ENCODE data around the gene TEKT1. TPM values are rescaled to one million over a fixed set of nuclear protein-coding genes. Genes with fewer than 3 reads are reported as not detected.
"Not testable (repeated sequence)": the region's sequence is repeated elsewhere in the genome, so short reads cannot be mapped to it uniquely, and the experiment has no call there.

TEKT1 gene
- polyA plus RNA-seq, 2 donors = not detected

DNA sequence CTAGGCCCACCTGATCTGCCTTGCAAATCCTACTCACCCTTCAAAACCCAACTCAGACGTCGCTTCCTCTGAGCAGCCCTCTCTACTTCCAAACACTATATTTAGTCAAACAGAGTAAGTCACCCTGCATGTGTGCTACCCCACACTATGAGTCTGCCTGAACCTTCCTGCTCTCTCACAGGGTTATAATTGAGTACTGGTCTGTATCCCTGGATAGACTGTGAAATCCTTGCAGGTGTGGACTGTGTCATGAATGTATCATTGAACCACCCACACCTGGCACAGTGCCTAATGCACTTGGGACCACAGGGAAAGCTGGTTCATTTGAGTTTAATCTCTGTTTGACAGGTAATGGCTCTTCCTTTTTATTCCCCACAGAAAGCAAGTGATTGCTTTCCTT is 52.1 kb downstream of the TEKT1 start:
- H3K9me3 ChIP-seq (ENCODE audit: control insufficient read depth in 2 of 2, insufficient read depth in 1 of 2, low read depth in 1 of 2, low read length in 1 of 2) = peaks cover 0 to 6% of the 10 kb centered on the region in 2 donors
- no peak overlapping the region for H3K4me3 ChIP-seq (ENCODE audit: low read depth in 1 of 2, low read length in 2 of 2)
- H3K27ac ChIP-seq (ENCODE audit: low read depth in 2 of 2, low read length in 1 of 2) = no peak overlapping the region
- H3K27me3 ChIP-seq (ENCODE audit: control insufficient read depth in 1 of 2, insufficient read depth in 2 of 2, low read length in 2 of 2) = no peaks in the 10 kb centered on the region
- no peaks in the 10 kb centered on the region for H3K4me1 ChIP-seq (ENCODE audit: control insufficient read depth in 2 of 2, insufficient read depth in 2 of 2, low read length in 1 of 2)
- WGBS, 2 donors = 69 to 74% methylated on average over 2 of the region's 2 CpGs
- H3K36me3 ChIP-seq (ENCODE audit: control insufficient read depth in 2 of 2, insufficient read depth in 2 of 2, low read length in 1 of 2) = no peaks in the 10 kb centered on the region

DNA sequence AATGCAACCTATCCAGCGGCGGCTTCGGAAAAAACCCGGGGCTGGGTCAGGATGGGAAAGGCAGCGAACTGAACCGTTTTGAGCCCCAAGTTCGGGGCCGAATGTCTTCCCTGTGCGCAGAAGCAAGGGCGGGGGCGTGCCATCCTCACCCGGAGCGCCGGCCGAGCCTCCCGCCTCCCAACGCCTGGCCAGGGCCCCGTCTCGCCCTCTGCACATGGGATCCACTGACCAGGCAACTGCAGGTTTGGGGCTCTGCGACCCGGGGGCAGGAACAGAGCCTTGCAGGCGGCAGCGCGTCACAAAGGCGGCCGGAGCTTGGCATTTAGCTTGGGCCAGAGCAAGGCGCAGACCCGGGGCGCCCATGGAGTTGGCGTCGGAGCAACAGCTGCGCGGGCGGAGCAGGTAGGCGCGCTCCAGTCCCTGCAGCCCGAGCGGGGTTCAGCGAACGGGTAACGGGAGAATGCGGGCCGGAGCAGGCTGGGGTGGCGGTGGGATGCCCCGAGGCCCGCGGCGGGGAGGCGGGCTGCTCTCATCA is 55.6 kb downstream of the TEKT1 start, which contains the start of gene FBXO39:
FBXO39 (plus strand) TSS at position 345 of the 535 bp plus-strand sequence. CDS start 3,654 bp downstream, outside the sequence.
- Histone ChIP-seq H3K36me3 (ENCODE audit: control insufficient read depth in 2 of 2, insufficient read depth in 2 of 2, low read length in 1 of 2) (peaks cover 1 to 7% of the 10 kb centered on the region in 2 donors), H3K4me1 (ENCODE audit: control insufficient read depth in 2 of 2, insufficient read depth in 2 of 2, low read length in 1 of 2) (no peaks in the 10 kb centered on the region), H3K27ac (ENCODE audit: low read depth in 2 of 2, low read length in 1 of 2) (no peak within 1 kb of the TSS), H3K27me3 (ENCODE audit: control insufficient read depth in 1 of 2, insufficient read depth in 2 of 2, low read length in 2 of 2) (no peaks in the 10 kb centered on the region), H3K4me3 (ENCODE audit: low read depth in 1 of 2, low read length in 2 of 2) (peak within 1 kb of the TSS in 1 of 2 donors; percentile 14), H3K9me3 (ENCODE audit: control insufficient read depth in 2 of 2, insufficient read depth in 1 of 2, low read depth in 1 of 2, low read length in 1 of 2) (peaks cover 0 to 8% of the 10 kb centered on the region in 2 donors)
- WGBS, 2 donors = 3 to 6% methylated on average over 49 of the region's 49 CpGs

DNA sequence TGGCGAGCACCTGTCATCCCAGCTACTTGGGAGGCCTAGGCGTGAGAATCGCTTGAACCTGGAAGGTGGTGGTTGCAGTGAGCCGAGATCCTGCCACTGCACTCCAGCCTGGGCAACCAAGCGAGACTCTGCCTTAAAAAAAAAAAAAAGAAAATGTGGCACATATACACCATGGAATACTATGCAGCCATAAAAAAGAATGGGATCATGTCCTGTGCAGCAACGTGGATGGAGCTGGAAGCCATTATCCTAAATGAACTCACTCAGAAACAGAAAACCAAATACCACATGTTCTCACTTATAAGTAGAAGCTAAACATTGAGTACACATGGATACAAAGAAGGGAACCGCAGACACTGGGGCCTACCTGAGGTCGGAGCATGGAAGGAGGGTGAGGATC is 56.6 kb downstream of the TEKT1 start:
- not testable (repeated sequence) for H3K4me1 ChIP-seq (ENCODE audit: control insufficient read depth in 2 of 2, insufficient read depth in 2 of 2, low read length in 1 of 2); H3K4me3 ChIP-seq (ENCODE audit: low read depth in 1 of 2, low read length in 2 of 2); H3K27ac ChIP-seq (ENCODE audit: low read depth in 2 of 2, low read length in 1 of 2); H3K27me3 ChIP-seq (ENCODE audit: control insufficient read depth in 1 of 2, insufficient read depth in 2 of 2, low read length in 2 of 2); H3K9me3 ChIP-seq (ENCODE audit: control insufficient read depth in 2 of 2, insufficient read depth in 1 of 2, low read depth in 1 of 2, low read length in 1 of 2)
- peaks cover 6 to 13% of the 10 kb centered on the region in 2 donors for H3K36me3 ChIP-seq (ENCODE audit: control insufficient read depth in 2 of 2, insufficient read depth in 2 of 2, low read length in 1 of 2)
- WGBS, 2 donors = 91 to 94% methylated on average over 8 of the region's 8 CpGs

DNA sequence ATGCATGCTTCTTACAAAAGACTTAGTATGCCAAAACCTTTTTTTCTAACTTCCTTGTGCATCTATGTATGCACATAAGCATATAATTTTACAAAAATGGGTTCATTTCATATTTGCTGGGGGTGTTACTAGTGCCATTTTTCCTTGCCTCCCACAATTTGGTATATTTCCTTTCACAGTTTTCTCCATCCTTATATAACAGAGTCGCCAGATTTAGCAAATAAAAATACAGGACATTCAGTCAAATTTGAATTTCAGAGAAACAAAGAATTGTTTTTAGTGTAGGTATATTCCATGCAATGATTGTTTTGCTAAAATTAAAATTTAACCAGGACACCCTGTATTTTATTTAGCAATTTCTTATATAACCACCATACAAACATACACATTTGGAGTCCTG is 59.5 kb downstream of the TEKT1 start:
- no peaks in the 10 kb centered on the region for H3K27me3 ChIP-seq (ENCODE audit: control insufficient read depth in 1 of 2, insufficient read depth in 2 of 2, low read length in 2 of 2)
- no peak overlapping the region for H3K4me3 ChIP-seq (ENCODE audit: low read depth in 1 of 2, low read length in 2 of 2)
- H3K9me3 ChIP-seq (ENCODE audit: control insufficient read depth in 2 of 2, insufficient read depth in 1 of 2, low read depth in 1 of 2, low read length in 1 of 2) = peaks cover 3 to 10% of the 10 kb centered on the region in 2 donors
- H3K36me3 ChIP-seq (ENCODE audit: control insufficient read depth in 2 of 2, insufficient read depth in 2 of 2, low read length in 1 of 2) = peaks cover 6 to 15% of the 10 kb centered on the region in 2 donors
- 87 to 93% methylated on average over 1 of the region's 1 CpG for WGBS, 2 donors
- H3K4me1 ChIP-seq (ENCODE audit: control insufficient read depth in 2 of 2, insufficient read depth in 2 of 2, low read length in 1 of 2) = no peaks in the 10 kb centered on the region
- no peak overlapping the region for H3K27ac ChIP-seq (ENCODE audit: low read depth in 2 of 2, low read length in 1 of 2)

DNA sequence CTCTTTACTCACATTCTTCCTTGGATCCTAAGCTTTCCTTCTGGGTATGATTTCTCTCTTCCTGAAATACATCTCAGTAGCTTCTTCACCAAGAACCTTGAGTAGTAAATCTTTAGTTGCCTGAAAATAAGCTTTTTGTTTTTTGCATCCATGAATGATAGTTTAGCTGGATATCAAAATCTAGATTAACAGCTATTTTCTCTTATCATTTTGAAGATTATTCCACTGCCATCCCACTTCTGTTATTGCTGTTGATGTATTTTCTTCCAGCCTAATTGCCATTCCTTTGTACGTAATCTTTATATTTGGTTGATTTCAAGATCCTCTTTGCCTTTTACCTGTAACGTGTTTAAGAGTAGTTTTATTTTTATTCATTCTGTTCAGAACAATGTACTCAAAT is 63.1 kb downstream of the TEKT1 start:
- 98% methylated on average over 2 of the region's 2 CpGs for WGBS, 2 donors
- H3K36me3 ChIP-seq (ENCODE audit: control insufficient read depth in 2 of 2, insufficient read depth in 2 of 2, low read length in 1 of 2) = peaks cover 15 to 27% of the 10 kb centered on the region in 2 donors
- H3K9me3 ChIP-seq (ENCODE audit: control insufficient read depth in 2 of 2, insufficient read depth in 1 of 2, low read depth in 1 of 2, low read length in 1 of 2) = peaks cover 3 to 4% of the 10 kb centered on the region in 2 donors
- H3K4me1 ChIP-seq (ENCODE audit: control insufficient read depth in 2 of 2, insufficient read depth in 2 of 2, low read length in 1 of 2) = no peaks in the 10 kb centered on the region
- H3K27ac ChIP-seq (ENCODE audit: low read depth in 2 of 2, low read length in 1 of 2) = no peak overlapping the region
- H3K27me3 ChIP-seq (ENCODE audit: control insufficient read depth in 1 of 2, insufficient read depth in 2 of 2, low read length in 2 of 2) = no peaks in the 10 kb centered on the region
- no peak overlapping the region for H3K4me3 ChIP-seq (ENCODE audit: low read depth in 1 of 2, low read length in 2 of 2)

DNA sequence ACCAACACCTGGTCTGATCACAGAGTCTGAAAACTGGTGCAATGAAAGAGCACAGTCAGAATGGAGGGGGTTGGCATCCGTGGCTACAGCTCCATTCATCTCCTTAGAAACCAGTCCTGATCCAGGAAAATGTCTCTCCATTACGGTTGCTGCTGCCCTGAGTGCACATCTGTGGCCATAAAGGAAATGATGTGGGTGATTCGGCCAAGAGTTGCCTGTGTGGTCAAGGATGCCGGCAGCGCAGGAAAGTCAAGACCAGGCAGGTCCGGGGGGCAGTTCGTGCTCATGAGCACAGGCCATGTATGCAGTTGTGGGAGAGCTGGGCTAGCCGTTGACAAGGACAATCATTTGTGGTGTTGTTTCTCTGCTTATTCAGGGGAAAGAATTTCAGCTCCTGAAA is 69.8 kb downstream of the TEKT1 start:
- WGBS, 2 donors = 86 to 87% methylated on average over 8 of the region's 8 CpGs
- Histone ChIP-seq H3K9me3 (ENCODE audit: control insufficient read depth in 2 of 2, insufficient read depth in 1 of 2, low read depth in 1 of 2, low read length in 1 of 2) (no peaks in the 10 kb centered on the region), H3K27me3 (ENCODE audit: control insufficient read depth in 1 of 2, insufficient read depth in 2 of 2, low read length in 2 of 2) (no peaks in the 10 kb centered on the region), H3K4me3 (ENCODE audit: low read depth in 1 of 2, low read length in 2 of 2) (no peak overlapping the region), H3K36me3 (ENCODE audit: control insufficient read depth in 2 of 2, insufficient read depth in 2 of 2, low read length in 1 of 2) (peaks cover 9 to 22% of the 10 kb centered on the region in 2 donors), H3K4me1 (ENCODE audit: control insufficient read depth in 2 of 2, insufficient read depth in 2 of 2, low read length in 1 of 2) (peaks cover 3 to 5% of the 10 kb centered on the region in 2 donors), H3K27ac (ENCODE audit: low read depth in 2 of 2, low read length in 1 of 2) (no peak overlapping the region)

DNA sequence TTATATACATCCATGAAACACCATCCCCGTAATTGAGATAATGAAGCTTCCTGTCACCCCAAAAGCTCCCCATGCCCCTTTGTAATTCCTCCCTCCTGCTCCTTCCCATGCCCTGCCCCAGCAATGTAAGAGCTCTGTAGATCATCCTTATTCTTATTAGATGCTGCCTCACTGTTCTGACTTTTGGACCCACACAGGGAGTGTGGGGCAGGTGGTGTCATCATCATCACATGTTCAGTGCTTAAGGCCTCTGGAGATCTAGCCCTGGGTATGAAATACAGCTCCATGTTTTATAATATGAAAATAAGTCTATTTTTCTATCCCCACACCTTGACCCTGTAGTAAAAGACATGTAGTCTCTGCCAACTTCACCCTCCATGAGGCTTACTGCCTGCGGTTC is 73.8 kb downstream of the TEKT1 start:
- Histone ChIP-seq H3K36me3 (ENCODE audit: control insufficient read depth in 2 of 2, insufficient read depth in 2 of 2, low read length in 1 of 2) (peaks cover 0 to 8% of the 10 kb centered on the region in 2 donors), H3K27me3 (ENCODE audit: control insufficient read depth in 1 of 2, insufficient read depth in 2 of 2, low read length in 2 of 2) (no peaks in the 10 kb centered on the region), H3K4me3 (ENCODE audit: low read depth in 1 of 2, low read length in 2 of 2) (no peak overlapping the region), H3K4me1 (ENCODE audit: control insufficient read depth in 2 of 2, insufficient read depth in 2 of 2, low read length in 1 of 2) (peaks cover 5 to 7% of the 10 kb centered on the region in 2 donors), H3K27ac (ENCODE audit: low read depth in 2 of 2, low read length in 1 of 2) (no peak overlapping the region), H3K9me3 (ENCODE audit: control insufficient read depth in 2 of 2, insufficient read depth in 1 of 2, low read depth in 1 of 2, low read length in 1 of 2) (no peaks in the 10 kb centered on the region)
- 95 to 97% methylated on average over 2 of the region's 2 CpGs for WGBS, 2 donors

DNA sequence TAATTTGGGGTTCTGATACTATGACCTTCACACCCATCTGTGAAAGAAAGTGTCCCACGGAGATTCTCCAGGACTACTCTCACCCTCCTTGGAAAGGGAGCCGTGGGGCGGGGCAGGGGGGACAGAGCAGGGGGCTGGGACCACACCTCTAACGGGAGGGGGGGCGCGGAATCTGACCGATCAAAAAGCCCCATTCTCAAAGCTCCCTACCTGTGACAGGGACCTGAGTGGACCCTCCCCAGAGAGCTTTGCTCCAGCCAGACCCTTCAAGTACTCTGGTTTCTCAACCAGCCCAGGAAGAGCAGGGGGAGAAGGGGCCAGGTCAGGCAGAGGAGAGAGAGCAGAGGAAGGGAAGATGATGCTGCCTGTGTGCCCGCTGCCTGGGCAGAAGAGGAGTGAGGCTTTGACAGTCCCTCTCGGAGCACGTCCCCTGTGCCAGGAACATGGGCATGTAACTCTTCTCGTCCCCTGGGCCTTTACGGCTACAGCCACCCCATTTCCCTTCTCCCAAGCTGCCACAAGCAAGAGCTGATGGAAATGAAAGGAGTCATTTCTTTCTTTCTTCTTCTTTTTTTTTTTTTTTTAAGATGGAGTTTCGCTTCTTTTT is 75.0 kb downstream of the TEKT1 start:
- Histone ChIP-seq H3K4me1 (ENCODE audit: control insufficient read depth in 2 of 2, insufficient read depth in 2 of 2, low read length in 1 of 2) (peaks cover 5 to 7% of the 10 kb centered on the region in 2 donors), H3K27me3 (ENCODE audit: control insufficient read depth in 1 of 2, insufficient read depth in 2 of 2, low read length in 2 of 2) (no peaks in the 10 kb centered on the region), H3K9me3 (ENCODE audit: control insufficient read depth in 2 of 2, insufficient read depth in 1 of 2, low read depth in 1 of 2, low read length in 1 of 2) (no peaks in the 10 kb centered on the region), H3K36me3 (ENCODE audit: control insufficient read depth in 2 of 2, insufficient read depth in 2 of 2, low read length in 1 of 2) (peaks cover 0 to 4% of the 10 kb centered on the region in 2 donors), H3K4me3 (ENCODE audit: low read depth in 1 of 2, low read length in 2 of 2) (peak overlapping the region; percentile 41 to 49), H3K27ac (ENCODE audit: low read depth in 2 of 2, low read length in 1 of 2) (peak overlapping the region; percentile 84 to 94)
- WGBS, 2 donors = 24 to 36% methylated on average over 13 of the region's 13 CpGs

DNA sequence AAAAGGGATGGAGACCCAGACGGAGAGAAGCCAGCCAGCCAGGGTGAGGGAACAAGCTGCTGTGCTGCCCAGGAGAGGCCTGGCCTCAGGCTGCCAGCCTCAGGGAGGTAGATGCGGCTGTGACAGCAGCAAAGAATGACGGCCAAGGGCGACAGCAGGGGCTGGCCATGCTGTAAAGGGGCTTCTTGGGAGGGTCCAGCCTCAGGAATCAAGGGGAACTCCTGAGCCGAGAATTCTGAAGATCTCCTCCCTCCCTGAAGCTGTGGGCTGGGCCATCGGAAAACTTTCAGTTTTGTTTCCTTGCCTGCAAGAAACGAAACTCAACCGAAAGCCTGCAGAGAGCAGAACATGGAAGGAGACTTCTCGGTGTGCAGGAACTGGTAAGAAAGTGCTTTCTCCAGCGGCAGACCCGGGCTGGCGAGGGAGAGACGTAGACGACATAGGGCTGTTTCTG is 75.8 kb downstream of the TEKT1 start, which contains the start of gene XAF1:
XAF1 (plus strand) TSS at position 316 of the 454 bp plus-strand sequence; CDS start at position 349, 33 bp downstream.
- Histone ChIP-seq H3K4me1 (ENCODE audit: control insufficient read depth in 2 of 2, insufficient read depth in 2 of 2, low read length in 1 of 2) (peaks cover 5 to 7% of the 10 kb centered on the region in 2 donors), H3K4me3 (ENCODE audit: low read depth in 1 of 2, low read length in 2 of 2) (peak within 1 kb of the TSS; percentile 41 to 49), H3K27ac (ENCODE audit: low read depth in 2 of 2, low read length in 1 of 2) (peak within 1 kb of the TSS; percentile 84 to 94), H3K9me3 (ENCODE audit: control insufficient read depth in 2 of 2, insufficient read depth in 1 of 2, low read depth in 1 of 2, low read length in 1 of 2) (no peaks in the 10 kb centered on the region), H3K36me3 (ENCODE audit: control insufficient read depth in 2 of 2, insufficient read depth in 2 of 2, low read length in 1 of 2) (peaks cover 0 to 4% of the 10 kb centered on the region in 2 donors), H3K27me3 (ENCODE audit: control insufficient read depth in 1 of 2, insufficient read depth in 2 of 2, low read length in 2 of 2) (no peaks in the 10 kb centered on the region)
- 4 to 14% methylated on average over 14 of the region's 14 CpGs for WGBS, 2 donors

All from esophagus (tissue), 2 donors.